ENCODE measurements around the gene MIOX. TPM values are rescaled to one million over a fixed set of nuclear protein-coding genes. Genes with fewer than 3 reads are reported as not detected.

The MIOX gene
- total RNA-seq, 1 experiment from 2014 or later: not detected

Other genes starting within 250 kb of the MIOX start
- 27.8 and 40.2 TPM in 2 replicates for gene TUBGCP6, start 241.8 kb upstream of the MIOX start, total RNA-seq (2014; rRNA removed; shearing (Covaris generic))
- gene HDAC10, start 235.6 kb upstream of the MIOX start, total RNA-seq (2014; rRNA removed; shearing (Covaris generic)): 11.2 and 21.4 TPM in 2 replicates
- gene MAPK12, start 225.2 kb upstream of the MIOX start, total RNA-seq (2014; rRNA removed; shearing (Covaris generic)): 52.0 and 54.0 TPM in 2 replicates
- 3.2 and 4.2 TPM in 2 replicates for gene MAPK11, start 216.5 kb upstream of the MIOX start, total RNA-seq (2014; rRNA removed; shearing (Covaris generic))
- 104 and 109 TPM in 2 replicates for gene PLXNB2, start 179.2 kb upstream of the MIOX start, total RNA-seq (2014; rRNA removed; shearing (Covaris generic))
- 0.08 and 0.18 TPM in 2 replicates for gene DENND6B, start 159.8 kb upstream of the MIOX start, total RNA-seq (2014; rRNA removed; shearing (Covaris generic))
- 51.6 and 60.6 TPM in 2 replicates for gene PPP6R2, start 143.5 kb upstream of the MIOX start, total RNA-seq (2014; rRNA removed; shearing (Covaris generic))
- gene SBF1, start 11.8 kb upstream of the MIOX start, total RNA-seq (2014; rRNA removed; shearing (Covaris generic)): 90.2 and 100 TPM in 2 replicates
- not detected in 2 replicates for gene ADM2, start 5.3 kb upstream of the MIOX start, total RNA-seq (2014; rRNA removed; shearing (Covaris generic))
- 39.2 and 48.8 TPM in 2 replicates for gene LMF2, start 20.8 kb downstream of the MIOX start, total RNA-seq (2014; rRNA removed; shearing (Covaris generic))
- 87.0 and 94.2 TPM in 2 replicates for gene NCAPH2, start 21.4 kb downstream of the MIOX start, total RNA-seq (2014; rRNA removed; shearing (Covaris generic))
- 0.71 and 2.1 TPM in 2 replicates for gene SCO2, start 38.7 kb downstream of the MIOX start, total RNA-seq (2014; rRNA removed; shearing (Covaris generic))
- 0.51 and 0.63 TPM in 2 replicates for gene TYMP, start 43.2 kb downstream of the MIOX start, total RNA-seq (2014; rRNA removed; shearing (Covaris generic))
- gene KLHDC7B, start 59.0 kb downstream of the MIOX start, total RNA-seq (2014; rRNA removed; shearing (Covaris generic)): 0.05 and 0.10 TPM in 2 replicates
- gene SYCE3, start 76.1 kb downstream of the MIOX start, total RNA-seq (2014; rRNA removed; shearing (Covaris generic)): not detected in 2 replicates
- 12.6 and 17.1 TPM in 2 replicates for gene CPT1B, start 91.6 kb downstream of the MIOX start, total RNA-seq (2014; rRNA removed; shearing (Covaris generic))
- gene CHKB, start 96.0 kb downstream of the MIOX start, total RNA-seq (2014; rRNA removed; shearing (Covaris generic)): 19.9 and 27.7 TPM in 2 replicates
- 0.48 and 0.99 TPM in 2 replicates for gene MAPK8IP2, start 113.9 kb downstream of the MIOX start, total RNA-seq (2014; rRNA removed; shearing (Covaris generic))
- 1.8 TPM in 2 replicates for gene ARSA, start 141.3 kb downstream of the MIOX start, total RNA-seq (2014; rRNA removed; shearing (Covaris generic))
- 0.08 and 0.12 TPM in 2 replicates for gene SHANK3, start 186.0 kb downstream of the MIOX start, total RNA-seq (2014; rRNA removed; shearing (Covaris generic))

Measured in SJCRH30 (cell line).